Measurements from ENCODE around the gene ANKRD28. TPM values are rescaled to one million over a fixed set of nuclear protein-coding genes. Genes with fewer than 3 reads are reported as not detected.

Gene ANKRD28
- total RNA-seq, 2 experiments from 2014 or later = 52.9 to 59.9 TPM

DNA sequence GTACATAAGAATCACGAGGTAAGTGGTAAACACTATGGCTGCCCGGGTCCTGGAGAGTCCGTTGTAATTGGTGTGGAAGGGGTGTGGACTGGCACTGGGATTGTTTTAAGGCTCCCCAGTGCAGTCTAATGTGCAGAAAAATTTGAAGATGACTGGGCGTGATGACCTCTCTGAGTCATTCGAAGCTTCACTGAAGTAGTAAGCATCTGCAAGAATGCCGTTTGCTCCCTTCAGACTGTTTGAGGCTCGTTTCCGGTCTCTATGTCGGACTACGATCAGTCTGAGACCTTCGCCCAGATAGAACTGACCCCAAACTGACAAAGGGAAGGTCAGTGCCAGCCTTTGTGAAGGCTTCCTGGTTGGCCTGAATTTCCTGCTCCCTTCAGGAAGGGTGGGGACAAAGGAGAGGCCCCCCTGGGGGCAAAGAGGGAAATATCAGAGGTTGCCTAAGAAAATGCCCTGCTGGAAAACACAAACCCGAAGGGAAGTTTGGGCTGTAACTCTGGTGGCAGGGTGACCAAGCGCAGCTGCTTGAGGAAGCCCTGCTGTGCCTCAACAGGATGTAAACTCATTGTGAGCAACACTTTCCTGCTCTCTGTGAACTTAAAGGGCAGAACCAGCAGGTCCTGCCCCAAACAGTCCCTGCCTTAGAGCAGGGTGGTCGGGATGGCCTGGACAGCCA is 161.6 kb downstream of the ANKRD28 start:
- H3K27ac ChIP-seq (ENCODE audit: low read depth, low read length, poor library complexity, severe bottlenecking) = no peak overlapping the region
- no peaks in the 10 kb centered on the region for H3K36me3 ChIP-seq (ENCODE audit: insufficient read depth, low read length)
- H3K4me1 ChIP-seq (ENCODE audit: insufficient read depth, low read length, poor library complexity, severe bottlenecking) = no peaks in the 10 kb centered on the region
- ChIA-PET CTCF (ENCODE audit: unreplicated experiment) (no interaction called here), POLR2A (interaction anchor here (0.6 to 0.8 kb wide), 2 partner anchors 147 to 206 kb away, joined by 3 read pairs; no protein-coding TSS in a partner anchor)
- H3K4me2 ChIP-seq (ENCODE audit: low read length) = no peak overlapping the region
- H2AFZ ChIP-seq (ENCODE audit: low read length) = no peak overlapping the region
- no peaks in the 10 kb centered on the region for H3K9me3 ChIP-seq (ENCODE audit: low read length)
- no TSS peak for BruUV-seq (replicated peaks)
- no peaks in the 10 kb centered on the region for H3K79me2 ChIP-seq (ENCODE audit: insufficient read depth, low read depth, low read length)
- TF ChIP-seq EZH2phosphoT487 (IDR thresholded peaks at IDR 0.05; ENCODE audit: borderline replicate concordance, low read depth, low read length) = no peak
- TF ChIP-seq, protein P1, sequence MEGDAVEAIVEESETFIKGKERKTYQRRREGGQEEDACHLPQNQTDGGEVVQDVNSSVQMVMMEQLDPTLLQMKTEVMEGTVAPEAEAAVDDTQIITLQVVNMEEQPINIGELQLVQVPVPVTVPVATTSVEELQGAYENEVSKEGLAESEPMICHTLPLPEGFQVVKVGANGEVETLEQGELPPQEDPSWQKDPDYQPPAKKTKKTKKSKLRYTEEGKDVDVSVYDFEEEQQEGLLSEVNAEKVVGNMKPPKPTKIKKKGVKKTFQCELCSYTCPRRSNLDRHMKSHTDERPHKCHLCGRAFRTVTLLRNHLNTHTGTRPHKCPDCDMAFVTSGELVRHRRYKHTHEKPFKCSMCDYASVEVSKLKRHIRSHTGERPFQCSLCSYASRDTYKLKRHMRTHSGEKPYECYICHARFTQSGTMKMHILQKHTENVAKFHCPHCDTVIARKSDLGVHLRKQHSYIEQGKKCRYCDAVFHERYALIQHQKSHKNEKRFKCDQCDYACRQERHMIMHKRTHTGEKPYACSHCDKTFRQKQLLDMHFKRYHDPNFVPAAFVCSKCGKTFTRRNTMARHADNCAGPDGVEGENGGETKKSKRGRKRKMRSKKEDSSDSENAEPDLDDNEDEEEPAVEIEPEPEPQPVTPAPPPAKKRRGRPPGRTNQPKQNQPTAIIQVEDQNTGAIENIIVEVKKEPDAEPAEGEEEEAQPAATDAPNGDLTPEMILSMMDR (conservative IDR thresholded peaks at IDR 0.05; ENCODE audit: low read length) = no peak
- DNase-seq (ENCODE audit: low spot score) = peak; percentile 10
- no peak overlapping the region for H3K4me3 ChIP-seq (ENCODE audit: low read depth, low read length, poor library complexity, severe bottlenecking)
- intact Hi-C loops (cut with micrococcal nuclease; ENCODE audit: unreplicated experiment) = loop anchor here (10.0 kb wide), 2 partner anchors 319 to 409 kb away; no protein-coding TSS in a partner anchor
- no peaks in the 10 kb centered on the region for H3K9me2 ChIP-seq (ENCODE audit: insufficient read depth, low read length)
- no peaks in the 10 kb centered on the region for H4K20me1 ChIP-seq (ENCODE audit: insufficient read depth, low read length)

DNA sequence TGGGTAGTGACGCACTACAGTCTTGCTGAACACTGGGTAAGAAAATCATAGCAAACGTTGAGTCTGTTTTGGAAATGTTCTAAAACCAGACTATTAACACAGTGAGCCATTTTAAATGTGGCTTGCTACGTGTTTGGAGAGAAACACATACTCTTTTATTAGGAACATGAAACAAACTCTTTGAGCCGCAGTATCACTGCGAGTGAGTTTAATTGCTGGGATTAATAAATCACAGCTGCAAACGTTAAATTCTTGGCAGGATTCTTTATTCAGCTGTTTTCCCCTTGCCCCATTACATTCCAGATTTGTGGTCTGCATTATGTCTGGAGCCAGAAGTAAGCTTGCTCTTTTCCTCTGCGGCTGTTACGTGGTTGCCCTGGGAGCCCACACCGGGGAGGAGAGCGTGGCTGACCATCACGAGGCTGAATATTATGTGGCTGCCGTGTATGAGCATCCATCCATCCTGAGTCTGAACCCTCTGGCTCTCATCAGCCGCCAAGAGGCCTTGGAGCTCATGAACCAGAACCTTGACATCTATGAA is 162.6 kb downstream of the ANKRD28 start:
- no peak overlapping the region for H3K4me2 ChIP-seq (ENCODE audit: low read length)
- TF ChIP-seq, protein P1 (conservative IDR thresholded peaks at IDR 0.05; ENCODE audit: low read length) = no peak
- no peaks in the 10 kb centered on the region for H3K9me2 ChIP-seq (ENCODE audit: insufficient read depth, low read length)
- H3K79me2 ChIP-seq (ENCODE audit: insufficient read depth, low read depth, low read length) = no peaks in the 10 kb centered on the region
- intact Hi-C loops (cut with micrococcal nuclease; ENCODE audit: unreplicated experiment) = loop anchor here (10.0 kb wide), 2 partner anchors 320 to 410 kb away; no protein-coding TSS in a partner anchor
- ChIA-PET CTCF (ENCODE audit: unreplicated experiment) (no interaction called here), POLR2A (no interaction called here)
- no peak overlapping the region for H3K4me3 ChIP-seq (ENCODE audit: low read depth, low read length, poor library complexity, severe bottlenecking)
- no peaks in the 10 kb centered on the region for H3K9me3 ChIP-seq (ENCODE audit: low read length)
- no peaks in the 10 kb centered on the region for H3K36me3 ChIP-seq (ENCODE audit: insufficient read depth, low read length)
- no peak for DNase-seq (ENCODE audit: low spot score)
- H4K20me1 ChIP-seq (ENCODE audit: insufficient read depth, low read length) = no peaks in the 10 kb centered on the region
- H3K27ac ChIP-seq (ENCODE audit: low read depth, low read length, poor library complexity, severe bottlenecking) = no peak overlapping the region
- BruUV-seq (replicated peaks) = no TSS peak
- H3K4me1 ChIP-seq (ENCODE audit: insufficient read depth, low read length, poor library complexity, severe bottlenecking) = peaks cover 7% of the 10 kb centered on the region
- no peak overlapping the region for H2AFZ ChIP-seq (ENCODE audit: low read length)

DNA sequence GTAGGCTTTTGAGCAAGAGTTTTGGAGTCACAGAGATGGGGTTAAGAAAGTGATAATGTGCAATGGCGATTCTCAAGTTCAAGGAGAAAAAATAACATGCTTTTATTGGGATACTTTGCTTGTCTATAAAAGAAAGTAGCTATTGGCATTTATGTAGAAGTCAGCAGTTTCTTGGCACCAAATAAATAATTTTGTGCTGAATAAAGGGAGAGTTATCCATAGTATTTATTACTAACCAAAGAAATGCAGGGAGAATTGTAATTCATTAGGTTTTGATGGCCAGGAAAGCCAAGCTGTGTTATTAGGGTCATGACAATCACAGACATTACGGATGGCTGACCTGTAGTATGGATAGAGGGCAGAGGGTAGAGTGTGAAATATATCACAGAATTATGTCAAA is 163.1 kb downstream of the ANKRD28 start:
- Histone ChIP-seq H4K20me1 (ENCODE audit: insufficient read depth, low read length) (no peaks in the 10 kb centered on the region), H3K4me3 (ENCODE audit: low read depth, low read length, poor library complexity, severe bottlenecking) (no peak overlapping the region), H3K27ac (ENCODE audit: low read depth, low read length, poor library complexity, severe bottlenecking) (no peak overlapping the region), H3K9me3 (ENCODE audit: low read length) (no peaks in the 10 kb centered on the region), H3K36me3 (ENCODE audit: insufficient read depth, low read length) (no peaks in the 10 kb centered on the region), H3K9me2 (ENCODE audit: insufficient read depth, low read length) (no peaks in the 10 kb centered on the region), H3K79me2 (ENCODE audit: insufficient read depth, low read depth, low read length) (no peaks in the 10 kb centered on the region), H3K4me1 (ENCODE audit: insufficient read depth, low read length, poor library complexity, severe bottlenecking) (peaks cover 10% of the 10 kb centered on the region), H2AFZ (ENCODE audit: low read length) (no peak overlapping the region), H3K4me2 (ENCODE audit: low read length) (no peak overlapping the region)
- TF ChIP-seq EZH2phosphoT487 (IDR thresholded peaks at IDR 0.05; ENCODE audit: borderline replicate concordance, low read depth, low read length) = no peak
- TF ChIP-seq, protein P1 (conservative IDR thresholded peaks at IDR 0.05; ENCODE audit: low read length) = no peak
- ChIA-PET CTCF (ENCODE audit: unreplicated experiment) (no interaction called here), POLR2A (interaction anchor here (0.6 to 0.8 kb wide), 2 partner anchors 96 to 180 kb away, joined by 3 to 7 read pairs; no protein-coding TSS in a partner anchor)
- intact Hi-C loops (cut with micrococcal nuclease; ENCODE audit: unreplicated experiment) = loop anchor here (5.0 to 10.0 kb wide), 3 partner anchors 320 to 613 kb away; no protein-coding TSS in a partner anchor
- no peak for DNase-seq (ENCODE audit: low spot score)
- no TSS peak for BruUV-seq (replicated peaks)
